Right lobe of liver (tissue), 6 donors: Measurements from ENCODE around the gene FMN1. TPM values are rescaled to one million over a fixed set of nuclear protein-coding genes. Genes with fewer than 3 reads are reported as not detected.
A peak's percentile ranks its signal among the peaks of the same experiment; 100 is the strongest.

Experiments
- ATAC-seq, 4 donors: fragments of 200-7000 bp; cut with Tn5 transposase; one replicate each; pipeline ENCODE4 v1.9.1; 2020; ENCODE audit warnings: mild to moderate bottlenecking in 4 of 4, moderate library complexity in 4 of 4
- DNase-seq, 3 donors: peaks; one replicate each; pipeline ENCODE4 v3.0.0-alpha.2; 2020
- H3K27ac ChIP-seq, 3 donors: fragments of 200-600 bp; one replicate each; pipeline ENCODE4 v1.8.0; 2022
- H3K27me3 ChIP-seq, 2 donors: fragments of 200-600 bp; one replicate each; pipeline ENCODE4 v1.8.0; 2022
- H3K36me3 ChIP-seq, 4 donors: fragments of 200-600 bp; sonication (generic) in 1 of 4; one replicate each; pipeline versions ENCODE4 v1.5.1 to v1.8.0; 2017 to 2022; ENCODE audit warnings: control low read depth in 1 of 4
- H3K4me1 ChIP-seq, 4 donors: fragments of 200-600 bp; sonication (generic) in 1 of 4; one replicate each; pipeline versions ENCODE4 v1.5.1 to v1.8.0; 2017 to 2022; ENCODE audit warnings: control low read depth in 1 of 4
- H3K4me3 ChIP-seq, 3 donors: fragments of 200-600 bp; one replicate each; pipeline ENCODE4 v1.8.0; 2022
- H3K9me3 ChIP-seq, 4 donors: fragments of 200-600 bp; sonication (generic) in 1 of 4; one replicate each; pipeline versions ENCODE4 v1.5.1 to v1.8.0; 2017 to 2022; ENCODE audit warnings: control low read depth in 1 of 4
- POLR2A ChIP-seq: fragments of 450-650 bp; IDR thresholded peaks from one replicate; pipeline ENCODE4 v1.6.1; 2017; ENCODE audit warnings: antibody characterized with exemption, mild to moderate bottlenecking
- WGBS: methylation state at CpG from one replicate; pipeline ENCODE4 v1.1.6; 2018; ENCODE audit warnings: low coverage, low lambda C conversion rate; ENCODE audit not compliant: insufficient coverage; ENCODE audit errors: missing lambda C conversion rate; 5-methylcytosine and 5-hydroxymethylcytosine counted together
- intact Hi-C, 2 donors: fragments of 100-400 bp; cut with DNase I; formaldehyde crosslinking; loops; one replicate each; pipeline versions ENCODE4 v1.11.2 to v1.14.1; 2022
- total RNA-seq, 6 experiments: library from RNA; depleted of rRNA in 2 of 6; stranded (reverse); fragments of >200 nt in 2 of 6; fragmentation: NEBNext Ultra II Directional in 3 of 6; extraction: Animal tissue kit (Norgen Biotek cat#: 25700) in 3 of 6; gene quantifications; one replicate each; pipeline versions ENCODE4 v1.1.0 to v1.2.4, GENCODE V29; 2016 to 2023
- TF ChIP-seq, protein P1 (sequence below), 4 donors: fragments of 200-600 bp in 3 of 4; fragments of 450-650 bp in 1 of 4; IDR thresholded peaks; one replicate each; pipeline versions ENCODE4 v1.5.1 to v1.8.0; 2016 to 2022; ENCODE audit warnings: antibody characterized with exemption in 4 of 4, mild to moderate bottlenecking in 2 of 4
- donor health status: DM: no; HTN: yes; CAD: no.
- donor health status: DM: no; HTN: no; CAD: no.
- donor health status: DM: no; HTN: no; CAD: no.
- donor health status: DM: no; HTN: yes; CAD: no.
- donor health status: DM: no; HTN: yes; CAD: no.

Gene FMN1
- total RNA-seq, 6 experiments from 2014 or later, result 1.1 to 6.8 (median 3.1) TPM

DNA sequence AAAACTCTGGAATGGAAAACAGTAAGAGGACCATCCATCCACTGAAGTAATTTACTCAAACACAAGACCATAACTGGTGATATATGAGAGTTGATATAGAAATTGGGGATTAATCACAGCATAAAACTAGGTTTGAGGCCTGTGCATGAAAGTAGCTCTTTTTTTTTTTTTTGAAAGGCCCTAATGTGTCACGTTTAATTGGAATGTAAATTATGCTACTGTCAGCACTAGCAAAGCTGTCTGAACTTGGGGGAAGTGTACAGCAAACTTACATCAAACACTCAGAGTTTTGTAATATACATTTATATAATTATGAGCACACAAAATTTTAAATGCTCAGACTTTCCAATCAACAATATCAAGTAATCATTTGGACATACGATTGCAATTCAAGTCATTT lies 322.6 kb downstream of the FMN1 start:
- WGBS, result 60% methylated on average over 2 of the region's 2 CpGs
- TF ChIP-seq, protein P1, sequence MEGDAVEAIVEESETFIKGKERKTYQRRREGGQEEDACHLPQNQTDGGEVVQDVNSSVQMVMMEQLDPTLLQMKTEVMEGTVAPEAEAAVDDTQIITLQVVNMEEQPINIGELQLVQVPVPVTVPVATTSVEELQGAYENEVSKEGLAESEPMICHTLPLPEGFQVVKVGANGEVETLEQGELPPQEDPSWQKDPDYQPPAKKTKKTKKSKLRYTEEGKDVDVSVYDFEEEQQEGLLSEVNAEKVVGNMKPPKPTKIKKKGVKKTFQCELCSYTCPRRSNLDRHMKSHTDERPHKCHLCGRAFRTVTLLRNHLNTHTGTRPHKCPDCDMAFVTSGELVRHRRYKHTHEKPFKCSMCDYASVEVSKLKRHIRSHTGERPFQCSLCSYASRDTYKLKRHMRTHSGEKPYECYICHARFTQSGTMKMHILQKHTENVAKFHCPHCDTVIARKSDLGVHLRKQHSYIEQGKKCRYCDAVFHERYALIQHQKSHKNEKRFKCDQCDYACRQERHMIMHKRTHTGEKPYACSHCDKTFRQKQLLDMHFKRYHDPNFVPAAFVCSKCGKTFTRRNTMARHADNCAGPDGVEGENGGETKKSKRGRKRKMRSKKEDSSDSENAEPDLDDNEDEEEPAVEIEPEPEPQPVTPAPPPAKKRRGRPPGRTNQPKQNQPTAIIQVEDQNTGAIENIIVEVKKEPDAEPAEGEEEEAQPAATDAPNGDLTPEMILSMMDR (IDR thresholded peaks at IDR 0.05), result no peak
- no peak for TF ChIP-seq POLR2A
- H3K4me1 ChIP-seq, result peaks cover 0 to 6% (median 0%) of the 10 kb centered on the region in 4 donors
- intact Hi-C loops, result no loop called here
- ATAC-seq (no peak), DNase-seq (no peak)
- no peak overlapping the region for H3K27ac ChIP-seq
- H3K4me3 ChIP-seq, result no peak overlapping the region
- H3K27me3 ChIP-seq, result no peaks in the 10 kb centered on the region
- H3K9me3 ChIP-seq, result no peaks in the 10 kb centered on the region
- no peaks in the 10 kb centered on the region for H3K36me3 ChIP-seq

DNA sequence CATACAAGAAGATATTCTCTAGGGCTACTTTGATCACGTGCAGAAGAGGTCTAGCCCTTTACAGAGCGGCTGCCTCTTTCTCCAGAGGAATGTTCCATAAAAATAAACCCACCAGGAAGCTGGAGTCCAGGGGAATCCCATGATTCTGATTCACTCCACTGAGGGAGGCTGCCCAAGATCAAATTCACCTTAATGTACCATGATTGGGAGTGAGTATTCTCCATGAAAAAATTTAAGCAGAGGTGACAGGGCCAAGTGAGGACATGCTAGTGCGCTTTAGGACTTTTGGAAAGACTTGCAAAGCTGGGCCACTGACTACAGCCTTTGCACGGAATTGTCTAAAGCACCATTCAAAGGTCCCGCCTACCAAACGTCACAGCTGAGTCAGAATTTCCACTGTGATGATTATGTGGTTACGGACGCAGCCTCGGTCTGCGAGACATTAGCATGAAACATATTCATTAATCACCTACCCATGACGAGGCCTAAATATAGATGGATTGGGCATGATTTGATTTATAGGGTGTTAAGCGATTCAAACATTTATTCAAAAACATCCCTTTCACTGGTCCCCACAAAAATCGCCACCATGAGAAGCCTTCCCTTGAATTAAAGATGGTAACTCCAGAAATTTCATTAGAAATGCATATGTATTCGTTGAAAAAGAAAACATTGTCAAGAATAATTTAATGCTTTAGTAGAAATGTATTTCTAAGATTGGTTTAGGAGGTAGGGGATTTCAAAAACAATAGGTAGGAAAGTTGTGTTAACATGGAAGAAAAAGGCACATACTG lies 324.1 kb downstream of the FMN1 start:
- no peak overlapping the region for H3K27ac ChIP-seq
- ATAC-seq (no peak), DNase-seq (no peak)
- intact Hi-C loops, result no loop called here
- 77% methylated on average over 14 of the region's 14 CpGs for WGBS
- peaks cover 0 to 6% (median 0%) of the 10 kb centered on the region in 4 donors for H3K4me1 ChIP-seq
- TF ChIP-seq, protein P1 (IDR thresholded peaks at IDR 0.05), result no peak
- no peak for TF ChIP-seq POLR2A
- no peaks in the 10 kb centered on the region for H3K9me3 ChIP-seq
- H3K4me3 ChIP-seq, result no peak overlapping the region
- no peaks in the 10 kb centered on the region for H3K36me3 ChIP-seq
- H3K27me3 ChIP-seq, result no peaks in the 10 kb centered on the region

DNA sequence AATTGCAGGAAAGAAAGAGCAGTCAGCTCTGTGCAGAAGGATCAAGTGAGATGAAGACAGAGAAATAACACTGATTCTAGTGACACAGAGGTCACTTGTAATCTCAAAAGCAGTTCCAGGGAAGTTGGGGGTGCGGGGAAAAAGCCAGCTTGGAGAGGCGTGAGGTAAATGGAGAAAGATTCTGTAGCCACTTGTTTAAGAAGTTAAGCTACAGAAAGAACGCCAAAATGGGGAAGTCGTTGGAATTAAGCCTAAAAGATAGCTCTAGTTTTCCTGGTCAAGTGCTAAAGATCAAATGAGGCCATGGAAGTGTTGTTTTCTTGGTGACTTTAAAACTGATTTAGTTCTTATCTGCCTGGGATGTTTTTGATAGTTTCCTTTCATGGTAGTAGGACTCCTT lies 324.7 kb downstream of the FMN1 start:
- 62% methylated on average over 4 of the region's 4 CpGs for WGBS
- H3K27me3 ChIP-seq, result no peaks in the 10 kb centered on the region
- intact Hi-C loops, result no loop called here
- TF ChIP-seq, protein P1 (IDR thresholded peaks at IDR 0.05), result no peak
- TF ChIP-seq POLR2A, result no peak
- no peak overlapping the region for H3K4me3 ChIP-seq
- DNase-seq (no peak), ATAC-seq (no peak)
- peaks cover 0 to 6% (median 0%) of the 10 kb centered on the region in 4 donors for H3K4me1 ChIP-seq
- no peaks in the 10 kb centered on the region for H3K36me3 ChIP-seq
- no peaks in the 10 kb centered on the region for H3K9me3 ChIP-seq
- no peak overlapping the region for H3K27ac ChIP-seq

DNA sequence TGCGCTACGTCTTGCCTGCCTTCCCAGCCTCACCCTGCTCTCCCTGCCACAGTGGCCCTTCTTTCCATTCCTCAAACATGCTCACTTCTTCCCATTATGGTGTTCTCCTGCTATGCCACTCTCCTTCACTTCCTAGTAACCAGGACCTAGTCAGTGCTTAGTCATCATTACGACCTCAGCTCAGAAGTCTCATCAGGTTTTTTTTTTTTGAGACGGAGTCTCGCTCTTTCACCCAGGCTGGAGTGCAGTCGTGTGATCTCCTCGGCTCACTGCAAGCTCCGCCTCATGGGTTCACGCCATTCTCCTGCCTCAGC lies 327.2 kb downstream of the FMN1 start:
- no peaks in the 10 kb centered on the region for H3K9me3 ChIP-seq
- no peaks in the 10 kb centered on the region for H3K27me3 ChIP-seq
- DNase-seq (no peak), ATAC-seq (peak in 3 of 4 donors; percentile 30 to 65 (median 53))
- no peak overlapping the region for H3K4me3 ChIP-seq
- 74% methylated on average over 7 of the region's 9 CpGs for WGBS
- intact Hi-C loops, result no loop called here
- no peak overlapping the region for H3K27ac ChIP-seq
- H3K4me1 ChIP-seq, result no peaks in the 10 kb centered on the region
- H3K36me3 ChIP-seq, result no peaks in the 10 kb centered on the region
- no peak for TF ChIP-seq POLR2A
- TF ChIP-seq, protein P1 (IDR thresholded peaks at IDR 0.05), result no peak
